GM19023 (cell line): ENCODE results near the gene HFM1.
"Not testable (repeated sequence)": the region's sequence is repeated elsewhere in the genome, so short reads cannot be mapped to it uniquely, and the experiment has no call there.

Experiments
- ATAC-seq: cut with Tn5 transposase; IDR thresholded peaks from one replicate; pipeline ENCODE4 v1.9.1; 2021; ENCODE audit warnings: mild to moderate bottlenecking, moderate library complexity; ENCODE audit not compliant: unreplicated experiment

The HFM1 gene

DNA sequence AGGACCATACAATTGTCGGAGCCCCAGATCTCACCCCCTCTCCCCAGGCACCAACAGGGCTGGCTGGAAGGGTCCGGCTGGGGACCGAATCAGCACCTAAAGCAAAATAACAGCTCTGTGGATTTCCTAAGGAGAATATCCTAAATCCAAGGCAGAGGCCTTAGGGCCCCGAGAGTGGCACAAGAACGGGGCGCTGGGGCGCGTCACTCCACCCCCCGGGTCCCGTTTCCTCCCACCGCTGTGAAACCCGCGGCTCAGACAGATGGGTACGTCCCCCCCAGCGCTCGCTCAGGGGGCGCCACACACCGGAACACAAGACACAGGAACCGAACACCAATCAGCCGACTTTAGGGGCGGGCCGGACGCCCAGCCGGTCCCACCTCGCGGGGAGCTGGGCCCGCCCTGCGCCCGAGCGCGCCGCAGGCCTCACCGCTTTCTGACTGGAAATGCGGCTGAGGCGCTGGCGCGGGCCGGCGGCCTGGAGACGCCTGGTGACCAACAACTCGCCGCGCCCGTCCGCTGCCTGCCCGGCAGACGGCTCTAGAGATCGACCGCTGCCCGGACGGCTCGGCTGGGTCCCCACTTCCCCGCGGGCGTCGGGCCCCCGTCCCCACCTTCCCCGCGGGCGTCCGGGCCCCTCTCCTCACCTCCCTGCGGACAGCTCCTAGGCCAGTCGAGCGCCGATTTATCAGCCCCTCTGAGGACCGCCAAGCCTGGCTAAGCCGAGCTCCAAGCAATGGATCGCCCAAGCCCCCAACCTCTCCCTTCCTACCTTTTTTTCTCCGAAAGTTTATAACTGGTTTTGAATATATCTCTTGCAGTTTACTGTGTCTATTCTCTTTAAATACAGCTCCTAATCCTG lies at the start of gene HFM1:
Gene HFM1 (minus strand): TSS at position 687 of the 862 bp plus-strand sequence. CDS start 3,755 bp downstream, outside the sequence.
- peak; percentile 96 for ATAC-seq

- ATAC-seq = no peak
Measured at GRCh38 chr1:91454136-91454535, 49.5 kb upstream of the HFM1 start.

GRCh38 chr1:91450260-91450659 lies 45.6 kb upstream of the HFM1 start:
- no peak for ATAC-seq

DNA sequence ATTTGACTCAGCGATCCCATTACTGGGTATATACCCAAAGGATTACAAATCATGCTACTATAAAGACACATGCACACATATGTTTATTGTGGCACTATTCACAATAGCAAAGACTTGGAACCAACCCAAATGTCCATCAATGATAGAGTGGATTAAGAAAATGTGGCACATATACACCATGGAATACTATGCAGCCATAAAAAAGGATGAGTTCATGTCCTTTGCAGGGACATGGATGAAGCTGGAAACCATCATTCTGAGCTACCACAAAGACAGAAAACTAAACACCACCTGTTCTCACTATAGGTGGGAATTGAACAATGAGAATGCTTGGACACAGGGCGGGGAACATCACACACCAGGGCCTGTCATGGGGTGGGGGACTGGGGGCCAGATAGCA lies 43.1 kb upstream of the HFM1 start:
- ATAC-seq = not testable (repeated sequence)

DNA sequence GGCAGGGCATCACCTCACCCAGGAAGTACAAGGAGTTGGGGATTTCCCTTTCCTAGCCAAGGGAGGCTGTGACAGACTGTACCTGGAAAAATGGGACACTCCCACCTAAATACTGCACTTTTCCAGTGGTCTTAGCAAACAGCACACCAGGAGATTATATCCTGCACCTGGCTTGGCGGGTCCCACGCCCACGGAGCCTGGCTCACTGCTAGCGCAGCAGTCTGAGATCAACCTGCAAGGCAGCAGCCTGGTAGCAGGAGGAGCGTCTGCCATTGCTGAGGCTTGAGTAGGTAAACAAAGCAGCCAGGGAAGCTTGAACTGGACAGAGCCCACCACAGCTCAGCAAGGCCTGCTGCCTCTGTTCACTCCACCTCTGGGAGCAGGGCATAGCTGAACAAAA lies 37.3 kb upstream of the HFM1 start:
- ATAC-seq = not testable (repeated sequence)

DNA sequence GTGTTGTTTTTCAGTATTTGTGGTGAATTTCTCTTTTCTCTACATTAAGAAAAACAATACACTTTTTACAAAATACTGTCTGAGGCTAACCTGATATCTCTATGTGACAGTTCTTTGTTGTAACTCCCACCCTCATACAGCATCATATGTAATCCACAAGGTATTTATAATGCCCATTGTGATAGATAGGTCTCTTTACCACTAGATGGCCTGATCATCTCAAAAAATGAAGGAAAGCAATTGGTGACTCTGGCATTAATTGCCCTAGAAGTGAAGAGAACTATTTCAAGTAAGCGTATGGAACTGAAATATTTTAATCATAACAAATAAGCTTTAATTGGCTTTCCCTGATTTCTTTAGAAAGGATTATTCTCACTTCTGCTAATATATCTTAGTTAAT lies 36.2 kb upstream of the HFM1 start:
- no peak for ATAC-seq

- no peak for ATAC-seq
Measured at GRCh38 chr1:91439016-91439415, 34.4 kb upstream of the HFM1 start.

GRCh38 chr1:91428182-91428798 lies 23.7 kb upstream of the HFM1 start:
- no peak for ATAC-seq

- no peak for ATAC-seq
Measured at GRCh38 chr1:91427741-91428140, 23.1 kb upstream of the HFM1 start.

DNA sequence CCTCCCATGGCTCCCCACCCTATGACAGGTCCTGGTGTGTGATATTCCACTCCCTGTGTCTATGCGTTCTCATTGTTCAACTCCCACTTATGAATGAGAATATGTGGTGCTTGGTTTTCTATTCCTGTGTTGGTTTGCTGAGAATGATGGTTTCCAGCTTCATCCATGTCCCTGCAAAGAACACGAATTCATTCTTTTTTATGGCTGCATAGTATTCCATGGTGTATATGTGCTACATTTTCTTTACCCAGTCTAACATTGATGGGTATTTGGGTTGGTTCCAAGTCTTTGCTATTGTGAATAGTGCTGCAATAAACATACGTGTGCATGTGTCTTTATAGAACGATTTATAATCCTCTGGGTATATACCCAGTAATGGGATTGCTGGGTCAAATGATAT lies 17.9 kb upstream of the HFM1 start:
- not testable (repeated sequence) for ATAC-seq

DNA sequence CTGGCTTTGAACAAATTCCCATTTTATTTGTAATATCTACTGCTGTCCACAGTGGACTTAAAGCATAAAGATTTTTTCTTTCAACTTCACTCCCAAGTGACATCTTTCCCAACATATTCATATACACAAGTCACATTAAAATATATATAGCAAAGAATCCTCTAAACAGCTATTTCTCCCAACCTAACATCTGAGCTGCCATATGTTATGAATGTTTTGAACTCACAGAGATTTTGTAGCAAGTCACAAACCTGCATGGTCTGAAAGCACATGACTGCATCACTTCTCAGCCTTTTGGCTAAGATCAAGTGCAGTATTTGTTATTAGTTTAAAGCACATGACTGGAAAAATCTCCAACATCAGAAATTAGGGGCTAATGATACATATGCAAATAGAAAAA lies 7.7 kb upstream of the HFM1 start:
- ATAC-seq = no peak

- ATAC-seq = no peak
Measured at GRCh38 chr1:91406773-91407389, 2.2 kb upstream of the HFM1 start.

GRCh38 chr1:91402023-91402422 lies 2.6 kb downstream of the HFM1 start:
- ATAC-seq = no peak

- no peak for ATAC-seq
Measured at GRCh38 chr1:91400133-91400725, 4.4 kb downstream of the HFM1 start.

DNA sequence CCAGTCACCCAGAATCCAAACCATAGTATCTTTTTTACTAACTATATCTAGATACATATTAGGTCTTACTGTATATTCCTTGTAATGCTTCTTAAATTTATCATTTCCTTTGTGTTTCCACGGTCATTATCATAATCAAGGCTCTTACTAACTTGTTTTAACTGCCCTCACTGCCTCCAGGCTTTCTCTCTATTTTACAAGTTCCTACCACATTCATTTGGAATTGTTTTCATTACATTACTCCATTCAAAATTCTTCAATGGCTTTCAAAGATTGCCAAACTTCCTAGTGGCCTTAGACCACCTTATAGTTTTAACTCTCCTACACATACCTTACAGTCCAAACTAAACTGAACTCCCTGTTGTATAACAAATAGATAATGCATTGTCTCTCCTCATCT lies 6.3 kb downstream of the HFM1 start:
- no peak for ATAC-seq

GRCh38 chr1:91397605-91398004 lies 7.0 kb downstream of the HFM1 start:
- no peak for ATAC-seq

- no peak for ATAC-seq
Measured at GRCh38 chr1:91393042-91393441, 11.6 kb downstream of the HFM1 start.

DNA sequence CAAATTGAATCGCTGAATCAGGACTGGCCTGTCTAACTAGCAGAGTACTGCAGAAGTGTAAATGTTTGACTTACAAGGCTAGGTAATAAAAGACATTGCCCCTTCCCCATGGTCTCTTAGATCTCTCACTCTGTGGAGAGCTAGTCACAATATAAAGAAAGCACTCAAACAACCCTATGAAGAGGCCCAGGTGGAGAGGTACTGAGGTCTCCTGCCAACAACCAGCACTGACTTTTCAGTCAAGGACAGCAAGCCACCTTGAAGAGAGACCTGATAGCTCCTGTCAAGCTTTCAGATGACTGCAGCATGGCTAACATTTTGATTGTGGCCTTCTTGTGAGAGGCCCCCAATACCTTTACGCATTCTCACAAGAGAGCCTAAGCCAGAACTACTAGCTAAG lies 18.5 kb downstream of the HFM1 start:
- no peak for ATAC-seq

DNA sequence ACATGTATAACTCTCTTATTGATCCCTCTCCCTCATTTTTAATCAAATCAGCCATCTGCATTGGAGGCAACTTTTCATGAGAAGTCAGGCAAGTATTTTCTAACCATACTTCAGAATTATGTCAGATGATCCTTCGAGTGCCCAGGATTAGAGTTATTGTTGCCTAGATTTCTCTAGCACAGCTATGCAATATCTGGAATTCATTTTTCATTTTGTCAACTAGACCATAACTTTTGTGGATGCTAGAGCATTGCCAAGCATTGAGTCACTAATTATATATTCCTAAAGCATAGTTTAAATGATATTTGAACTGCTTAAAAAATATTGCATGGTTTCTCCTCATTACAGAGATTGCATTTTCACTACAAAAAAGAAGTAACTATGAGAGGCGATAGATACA lies 21.2 kb downstream of the HFM1 start:
- no peak for ATAC-seq

GRCh38 chr1:91381844-91382243 lies 22.8 kb downstream of the HFM1 start:
- no peak for ATAC-seq

- ATAC-seq = no peak
Measured at GRCh38 chr1:91374086-91374485, 30.6 kb downstream of the HFM1 start.

GRCh38 chr1:91372230-91372629 lies 32.4 kb downstream of the HFM1 start:
- ATAC-seq = not testable (repeated sequence)
